Esophagus squamous epithelium (tissue), 5 donors: ENCODE results near the gene CA7. TPM values are rescaled to one million over a fixed set of nuclear protein-coding genes. Genes with fewer than 3 reads are reported as not detected.

ENCODE experiments used
- DNase-seq: peaks from one replicate; lab custom pipeline; 2025; lab: John Stamatoyannopoulos, UW
- H3K27ac ChIP-seq, 4 donors: fragments of 200-600 bp; sonication (generic); one replicate each; pipeline ENCODE4 v1.5.1; 2016 to 2019; ENCODE audit warnings: mild to moderate bottlenecking in 1 of 4
- H3K27me3 ChIP-seq, 4 donors: fragments of 200-600 bp; sonication (generic); 1 replicate in 3 of 4; 2 replicates in 1 of 4; pipeline versions ENCODE4 v1.5.1 to v1.6.0; 2017 to 2021; ENCODE audit warnings: antibody characterized with exemption in 1 of 4
- H3K36me3 ChIP-seq, 3 donors: fragments of 200-600 bp; sonication (generic); one replicate each; pipeline ENCODE4 v1.5.1; 2016 to 2019
- H3K4me1 ChIP-seq, 3 donors: fragments of 200-600 bp; sonication (generic); one replicate each; pipeline ENCODE4 v1.5.1; 2017 to 2019
- H3K4me3 ChIP-seq, 4 donors: fragments of 200-600 bp; sonication (generic); 1 replicate in 3 of 4; 2 replicates in 1 of 4; pipeline ENCODE4 v1.5.1; 2016 to 2019; ENCODE audit warnings: mild to moderate bottlenecking in 2 of 4, moderate library complexity in 1 of 4
- H3K9me3 ChIP-seq, 3 donors: fragments of 200-600 bp; sonication (generic); one replicate each; pipeline ENCODE4 v1.5.1; 2016 to 2019
- CTCF ChIP-seq, 6 experiments: fragments of 450-650 bp in 4 of 6; fragments of 200-600 bp in 2 of 6; sonication (generic) in 2 of 6; IDR thresholded peaks; one replicate each; pipeline ENCODE4 v1.5.1; 2016 to 2019; ENCODE audit warnings: antibody characterized with exemption in 6 of 6, mild to moderate bottlenecking in 4 of 6, moderate library complexity in 4 of 6
- POLR2A ChIP-seq, 4 donors: fragments of 450-650 bp; IDR thresholded peaks; one replicate each; pipeline ENCODE4 v1.6.1; 2017; ENCODE audit warnings: antibody characterized with exemption in 4 of 4, mild to moderate bottlenecking in 4 of 4, moderate library complexity in 3 of 4
- WGBS, 2 donors: methylation state at CpG; one replicate each; pipeline ENCODE4 v1.1.5; 2018; 5-methylcytosine and 5-hydroxymethylcytosine counted together
- intact Hi-C: fragments of 100-400 bp; cut with DNase I; formaldehyde crosslinking; loops from one replicate; pipeline ENCODE4 v1.15.0; 2022
- total RNA-seq, 4 donors: library from RNA; depleted of rRNA; stranded (reverse); fragments of >200 nt; gene quantifications; one replicate each; pipeline ENCODE4 v1.1.0, GENCODE V29; 2016
- donor health status: DM: yes; HTN: yes; CAD: no.

The CA7 gene
- total RNA-seq, 4 donors from 2014 or later, result not detected

GRCh38 chr16:66871840-66872239, 27.6 kb downstream of the CA7 start:
- DNase-seq, result no peak
- peaks cover 9 to 25% (median 14%) of the 10 kb centered on the region in 3 donors for H3K4me1 ChIP-seq
- TF ChIP-seq POLR2A (IDR thresholded peaks at IDR 0.05) (no peak), CTCF (IDR thresholded peaks at IDR 0.05) (no peak)
- no peaks in the 10 kb centered on the region for H3K27me3 ChIP-seq
- intact Hi-C loops, result no loop called here
- no peaks in the 10 kb centered on the region for H3K36me3 ChIP-seq
- H3K9me3 ChIP-seq, result no peaks in the 10 kb centered on the region
- WGBS, 2 donors, result 100% methylated on average over 1 to 3 of the region's 3 CpGs
- no peak overlapping the region for H3K4me3 ChIP-seq
- no peak overlapping the region for H3K27ac ChIP-seq

GRCh38 chr16:66872559-66872942, 28.3 kb downstream of the CA7 start:
- H3K27ac ChIP-seq, result peak overlapping the region in 3 of 4 donors; percentile 19 to 86 (median 49)
- TF ChIP-seq POLR2A (IDR thresholded peaks at IDR 0.05) (no peak), CTCF (IDR thresholded peaks at IDR 0.05) (no peak)
- no peaks in the 10 kb centered on the region for H3K36me3 ChIP-seq
- DNase-seq, result no peak
- H3K4me1 ChIP-seq, result peaks cover 9 to 25% (median 14%) of the 10 kb centered on the region in 3 donors
- intact Hi-C loops, result no loop called here
- no peaks in the 10 kb centered on the region for H3K27me3 ChIP-seq
- H3K9me3 ChIP-seq, result no peaks in the 10 kb centered on the region
- 47 to 53% methylated on average over 4 of the region's 4 CpGs for WGBS, 2 donors
- H3K4me3 ChIP-seq, result peak overlapping the region in 3 of 4 donors; percentile 32 to 46 (median 36)

GRCh38 chr16:66872943-66873684, 28.9 kb downstream of the CA7 start:
- intact Hi-C loops, result no loop called here
- Histone ChIP-seq H3K4me3 (peak overlapping the region; percentile 8 to 46 (median 34)), H3K27me3 (no peaks in the 10 kb centered on the region), H3K4me1 (peaks cover 9 to 20% (median 14%) of the 10 kb centered on the region in 3 donors), H3K9me3 (no peaks in the 10 kb centered on the region), H3K27ac (peak overlapping the region; percentile 19 to 86 (median 44)), H3K36me3 (no peaks in the 10 kb centered on the region)
- peak; percentile 75 to 94 (median 89) for TF ChIP-seq CTCF (IDR thresholded peaks at IDR 0.05)
- TF ChIP-seq POLR2A (IDR thresholded peaks at IDR 0.05), result no peak
- DNase-seq, result peak; percentile 57
- 4 to 5% methylated on average over 16 to 24 of the region's 39 CpGs for WGBS, 2 donors

GRCh38 chr16:66873685-66874055, 29.5 kb downstream of the CA7 start:
- TF ChIP-seq POLR2A (IDR thresholded peaks at IDR 0.05) (no peak), CTCF (IDR thresholded peaks at IDR 0.05) (no peak)
- H3K4me1 ChIP-seq, result peaks cover 9 to 17% (median 14%) of the 10 kb centered on the region in 3 donors
- H3K27me3 ChIP-seq, result no peaks in the 10 kb centered on the region
- H3K36me3 ChIP-seq, result no peaks in the 10 kb centered on the region
- intact Hi-C loops, result no loop called here
- peak overlapping the region in 3 of 4 donors; percentile 19 to 86 (median 49) for H3K27ac ChIP-seq
- no peak overlapping the region for H3K4me3 ChIP-seq
- DNase-seq, result no peak
- no peaks in the 10 kb centered on the region for H3K9me3 ChIP-seq

GRCh38 chr16:66874079-66874775, 30.0 kb downstream of the CA7 start:
- H3K4me1 ChIP-seq, result peaks cover 9 to 17% (median 14%) of the 10 kb centered on the region in 3 donors
- H3K9me3 ChIP-seq, result no peaks in the 10 kb centered on the region
- DNase-seq, result no peak
- no peak for TF ChIP-seq POLR2A (IDR thresholded peaks at IDR 0.05)
- TF ChIP-seq CTCF (IDR thresholded peaks at IDR 0.05), result no peak
- H3K36me3 ChIP-seq, result no peaks in the 10 kb centered on the region
- no peak overlapping the region for H3K4me3 ChIP-seq
- peak overlapping the region in 2 of 4 donors; percentile 10 to 47 for H3K27ac ChIP-seq
- WGBS, 2 donors, result 22 to 27% methylated on average over 1 of the region's 1 CpG
- no peaks in the 10 kb centered on the region for H3K27me3 ChIP-seq
- intact Hi-C loops, result no loop called here
